Fibroblast of lung (primary cell): ENCODE data around the gene FAM107A.

Source experiments
- EZH2 ChIP-seq: IDR thresholded peaks from 2 replicates; pipeline ENCODE4 v1.5.1; 2012; ENCODE audit warnings: low read length, control low read depth, mild to moderate bottlenecking; ENCODE audit errors: missing control alignments
- TF ChIP-seq, protein P1 (sequence below), 2 donors: IDR thresholded peaks in 1 of 2; conservative IDR thresholded peaks in 1 of 2; 1 replicate in 1 of 2; 2 replicates in 1 of 2; pipeline ENCODE4 v1.5.1; 2011 to 2012; ENCODE audit warnings: low read length in 2 of 2, control low read depth in 1 of 2, inconsistent platforms in 1 of 2, low read depth in 1 of 2, mild to moderate bottlenecking in 1 of 2

DNA sequence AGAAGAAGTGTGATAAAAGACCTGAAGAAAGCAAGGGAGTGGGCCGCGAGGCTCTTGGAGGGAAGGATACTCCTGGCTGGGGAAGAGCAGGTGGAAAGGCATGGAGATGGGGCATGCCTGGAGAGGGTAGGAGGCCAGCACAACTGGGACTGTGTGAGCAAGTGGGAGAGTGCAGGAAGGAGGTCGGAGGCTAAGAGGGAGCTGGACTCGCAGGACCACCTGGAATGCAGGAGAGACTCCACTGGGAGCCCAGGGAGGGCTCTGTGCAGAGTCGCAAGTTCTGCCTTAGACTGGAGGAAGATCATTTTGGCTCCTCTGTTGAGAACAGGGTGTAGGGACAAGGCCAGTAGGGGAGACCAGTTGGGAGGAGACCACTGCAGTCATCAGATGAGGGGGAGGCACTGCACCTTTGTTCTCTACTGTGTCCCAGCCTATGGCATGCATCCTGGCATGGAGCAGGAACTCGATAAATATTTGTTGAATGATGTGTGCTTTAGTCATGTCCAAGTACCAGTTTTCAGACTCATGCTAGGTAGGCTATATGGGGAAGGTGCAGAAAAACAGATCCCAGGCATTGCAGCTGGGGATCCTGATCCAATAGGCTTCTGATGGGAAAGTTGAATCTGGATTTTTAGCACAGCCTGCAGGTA lies 13.7 kb downstream of the FAM107A start:
- TF ChIP-seq EZH2, result no peak
- TF ChIP-seq, protein P1, sequence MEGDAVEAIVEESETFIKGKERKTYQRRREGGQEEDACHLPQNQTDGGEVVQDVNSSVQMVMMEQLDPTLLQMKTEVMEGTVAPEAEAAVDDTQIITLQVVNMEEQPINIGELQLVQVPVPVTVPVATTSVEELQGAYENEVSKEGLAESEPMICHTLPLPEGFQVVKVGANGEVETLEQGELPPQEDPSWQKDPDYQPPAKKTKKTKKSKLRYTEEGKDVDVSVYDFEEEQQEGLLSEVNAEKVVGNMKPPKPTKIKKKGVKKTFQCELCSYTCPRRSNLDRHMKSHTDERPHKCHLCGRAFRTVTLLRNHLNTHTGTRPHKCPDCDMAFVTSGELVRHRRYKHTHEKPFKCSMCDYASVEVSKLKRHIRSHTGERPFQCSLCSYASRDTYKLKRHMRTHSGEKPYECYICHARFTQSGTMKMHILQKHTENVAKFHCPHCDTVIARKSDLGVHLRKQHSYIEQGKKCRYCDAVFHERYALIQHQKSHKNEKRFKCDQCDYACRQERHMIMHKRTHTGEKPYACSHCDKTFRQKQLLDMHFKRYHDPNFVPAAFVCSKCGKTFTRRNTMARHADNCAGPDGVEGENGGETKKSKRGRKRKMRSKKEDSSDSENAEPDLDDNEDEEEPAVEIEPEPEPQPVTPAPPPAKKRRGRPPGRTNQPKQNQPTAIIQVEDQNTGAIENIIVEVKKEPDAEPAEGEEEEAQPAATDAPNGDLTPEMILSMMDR (conservative IDR thresholded peaks at IDR 0.05 in 1 of 2, IDR thresholded peaks at IDR 0.05 in 1 of 2; ENCODE audit: low read depth in 1 of 2, low read length in 2 of 2), result no peak
